K562 (cell line): Measurements from ENCODE around the gene PTHLH. TPM values are rescaled to one million over a fixed set of nuclear protein-coding genes. Genes with fewer than 3 reads are reported as not detected.

Source experiments
- ATAC-seq: fragments of 200-7000 bp; cut with Tn5 transposase; 3 replicates; pipeline ENCODE4 v1.9.1; 2020; ENCODE audit warnings: moderate library complexity
- BruUV-seq: library from RNA; stranded (reverse); fragments of 400-500 nt; replicated peaks from 2 replicates; lab custom pipeline; 2021; lab: Mats Ljungman, UMichigan
- CTCF ChIA-PET: fragments of 300-600 bp; formaldehyde crosslinking; extraction: SDS; loops from one replicate; lab custom pipeline; 2021; ENCODE audit warnings: low intra/inter-chr PET ratio; lab: Yijun Ruan, JAX
- POLR2A ChIA-PET: fragments of 300-600, 350-650 bp; sonication (Branson Sonifier 250); formaldehyde crosslinking; extraction: SDS; loops from one replicate; lab custom pipeline; 2021; ENCODE audit warnings: antibody characterized with exemption, inconsistent platforms; lab: Yijun Ruan, JAX
- DNase-seq, 4 experiments: peaks; one replicate each; pipeline versions ENCODE4 v3.0.0 to v3.0.0-alpha.2; 2011 to 2018; ENCODE audit warnings: low spot score in 3 of 4, mixed read lengths in 3 of 4; ENCODE audit errors: extremely low read depth in 1 of 4
- FAIRE-seq: peaks from 2 replicates; lab custom pipeline; 2011; peaks lifted over from hg19 to GRCh38; lab: Jason Lieb, UNC
- H2AFZ ChIP-seq: 2 replicates; pipeline ENCODE4 v1.6.0; 2011; ENCODE audit warnings: low read depth, low read length, control low read depth, inconsistent platforms
- H3K27ac ChIP-seq: fragments of 200-600 bp; 3 replicates; pipeline ENCODE4 v1.8.0; 2011; ENCODE audit warnings: low read depth, mild to moderate bottlenecking, control low read depth, inconsistent platforms, low read length, moderate library complexity, mixed read lengths; ENCODE audit errors: extremely low read depth
- H3K27me3 ChIP-seq, 2 experiments: fragments of 300-600 bp in 1 of 2; 2 replicates in 1 of 2; 3 replicates in 1 of 2; pipeline versions ENCODE4 v1.6.0 to v1.8.0; 2011; ENCODE audit warnings: inconsistent platforms in 2 of 2, low read length in 2 of 2, mild to moderate bottlenecking in 1 of 2, mixed read lengths in 1 of 2, moderate library complexity in 1 of 2; ENCODE audit not compliant: control insufficient read depth in 2 of 2, insufficient read depth in 2 of 2
- H3K36me3 ChIP-seq: fragments of 300-600 bp; 3 replicates; pipeline ENCODE4 v1.8.0; 2011; ENCODE audit warnings: mild to moderate bottlenecking, low read length, inconsistent platforms; ENCODE audit not compliant: control insufficient read depth, insufficient read depth
- H3K4me1 ChIP-seq, 2 experiments: fragments of 200-600 bp in 1 of 2; replicated peaks in 1 of 2; 2 replicates in 1 of 2; 3 replicates in 1 of 2; pipeline versions ENCODE4 v1.5.1 to v1.8.0; 2011; ENCODE audit warnings: inconsistent platforms in 2 of 2, low read length in 2 of 2, mild to moderate bottlenecking in 1 of 2, mixed read lengths in 1 of 2, moderate library complexity in 1 of 2; ENCODE audit not compliant: control insufficient read depth in 2 of 2, insufficient read depth in 2 of 2
- H3K4me2 ChIP-seq: 2 replicates; pipeline ENCODE4 v1.6.1; 2011; ENCODE audit warnings: low read length, control low read depth, inconsistent platforms, mixed read lengths; ENCODE audit not compliant: insufficient read depth
- H3K4me3 ChIP-seq: fragments of 200-600 bp; sonication (generic), shearing (Covaris generic); 2 replicates; pipeline ENCODE4 v1.5.1; 2016; ENCODE audit warnings: control low read depth, inconsistent platforms
- H3K79me2 ChIP-seq: fragments of 200-600 bp; 3 replicates; pipeline ENCODE4 v1.8.0; 2011; ENCODE audit warnings: low read length, inconsistent platforms; ENCODE audit not compliant: control insufficient read depth, insufficient read depth
- H3K9ac ChIP-seq, 2 experiments: 2 replicates each; pipeline versions ENCODE4 v1.6.0 to v1.6.1; 2011; ENCODE audit warnings: low read depth in 2 of 2, low read length in 2 of 2, control low read depth in 1 of 2, inconsistent platforms in 1 of 2, mild to moderate bottlenecking in 1 of 2, mixed read lengths in 1 of 2; ENCODE audit not compliant: insufficient read depth in 1 of 2
- H3K9me1 ChIP-seq: one replicate; pipeline ENCODE4 v1.6.0; 2011; ENCODE audit warnings: inconsistent platforms, mild to moderate bottlenecking, low read length, moderate library complexity; ENCODE audit not compliant: control insufficient read depth, insufficient read depth
- H3K9me3 ChIP-seq: replicated peaks from 2 replicates; pipeline ENCODE4 v1.5.1; 2011; ENCODE audit warnings: low read depth, low read length, inconsistent platforms; ENCODE audit not compliant: control insufficient read depth, insufficient read depth
- H4K20me1 ChIP-seq: replicated peaks from 2 replicates; pipeline ENCODE4 v1.6.1; 2011; ENCODE audit warnings: low read length, inconsistent platforms, mixed read lengths; ENCODE audit not compliant: control insufficient read depth, insufficient read depth
- ATF7 ChIP-seq: fragments of 450-650 bp; IDR thresholded peaks from 2 replicates; pipeline ENCODE4 v1.7.1; 2014; ENCODE audit warnings: mild to moderate bottlenecking, moderate library complexity
- BACH1 ChIP-seq: fragments of 200-800 bp; sonication (Bioruptor generic); IDR thresholded peaks from 2 replicates; pipeline ENCODE4 v1.6.1; 2016; ENCODE audit warnings: missing genetic modification characterization, missing compliant biosample characterization
- HLTF ChIP-seq: fragments of 450-650 bp; IDR thresholded peaks from 2 replicates; pipeline ENCODE4 v1.6.1; 2016
- IFI16 ChIP-seq: fragments of 250-450 bp; sonication (Bioruptor Pico); IDR thresholded peaks from 2 replicates; pipeline ENCODE4 v2.1.2; 2022; ENCODE audit warnings: mild to moderate bottlenecking, inconsistent platforms
- L3MBTL2 ChIP-seq: fragments of 450-650 bp; IDR thresholded peaks from 2 replicates; pipeline ENCODE4 v1.6.1; 2016; ENCODE audit warnings: mild to moderate bottlenecking, moderate library complexity
- NFIC ChIP-seq: fragments of 450-650 bp; IDR thresholded peaks from 2 replicates; pipeline ENCODE4 v1.6.1; 2017; ENCODE audit warnings: mild to moderate bottlenecking, inconsistent platforms
- RBFOX2 ChIP-seq: fragments of 200-400 bp; formaldehyde crosslinking; IDR thresholded peaks from 2 replicates; pipeline ENCODE4 v1.6.1; 2017; ENCODE audit warnings: low read depth, mild to moderate bottlenecking, low read length, moderate library complexity
- ZFP1 ChIP-seq: fragments of 450-650 bp; formaldehyde crosslinking; IDR thresholded peaks from 2 replicates; pipeline ENCODE4 v1.4.0; 2020; ENCODE audit warnings: mild to moderate bottlenecking, mixed read lengths
- ZNF316 ChIP-seq: fragments of 450-650 bp; IDR thresholded peaks from 2 replicates; pipeline ENCODE4 v1.6.1; 2016
- ZNF76 ChIP-seq: fragments of 250-450 bp; sonication (Bioruptor Pico); IDR thresholded peaks from 2 replicates; pipeline ENCODE4 v1.4.0; 2020; ENCODE audit warnings: mild to moderate bottlenecking, moderate library complexity, borderline replicate concordance
- ZNF778 ChIP-seq: fragments of 450-650 bp; formaldehyde crosslinking; IDR thresholded peaks from 2 replicates; pipeline ENCODE4 v1.4.0; 2020; ENCODE audit warnings: mild to moderate bottlenecking, moderate library complexity
- WGBS: fragments of 100-300 bp; shearing (Covaris generic); methylation state at CpG from one replicate; pipeline ENCODE4 v1.1.6; 2016; ENCODE audit warnings: low coverage, mixed read lengths; ENCODE audit not compliant: insufficient coverage; ENCODE audit errors: missing lambda C conversion rate; 5-methylcytosine and 5-hydroxymethylcytosine counted together
- in situ Hi-C: fragments of 300-500 bp; cut with MboI; formaldehyde crosslinking; loops from 4 replicates; pipeline ENCODE4 v1.15.0; 2018; ENCODE audit warnings: inconsistent platforms, mixed read lengths
- intact Hi-C: fragments of 100-400 bp; cut with micrococcal nuclease; formaldehyde crosslinking; loops from 2 replicates; pipeline ENCODE4 v1.14.2; 2022
- polyA plus RNA-seq, 8 experiments: library from polyadenylated mRNA; depleted of rRNA in 4 of 8; stranded (reverse) in 5 of 8; unstranded in 3 of 8; fragments of >200 nt; fragmentation: Nextera tagmentation in 2 of 8; fragmentation: Illumina TruSeq in 1 of 8; extraction: Ambion mirVana in 2 of 8; extraction: Trizol in 1 of 8; gene quantifications; 2 replicates each; pipeline versions ENCODE4 v1.2.1 to v1.2.3, GENCODE V29; 2011 to 2014; ENCODE audit warnings: inconsistent platforms in 1 of 8, missing spikeins in 1 of 8
- total RNA-seq, 7 experiments: library from RNA; depleted of rRNA in 6 of 7; stranded (reverse); fragments of >200 nt in 6 of 7; fragmentation: Illumina TruSeq in 2 of 7; extraction: Trizol in 2 of 7; gene quantifications; 2 replicates each; pipeline versions ENCODE4 v1.2.1 to v1.2.3, GENCODE V29; 2011 to 2021; ENCODE audit warnings: low replicate concordance in 1 of 7
- TF ChIP-seq, protein P1 (sequence below), 2 experiments: IDR thresholded peaks; 2 replicates each; pipeline ENCODE4 v1.6.1; 2011; ENCODE audit warnings: borderline replicate concordance in 1 of 2, control low read depth in 1 of 2, low read depth in 1 of 2, low read length in 1 of 2, mild to moderate bottlenecking in 1 of 2, mixed read lengths in 1 of 2, moderate library complexity in 1 of 2; ENCODE audit not compliant: insufficient read depth in 1 of 2, insufficient read length in 1 of 2, poor library complexity in 1 of 2, severe bottlenecking in 1 of 2; ENCODE audit errors: extremely low read depth in 1 of 2
- TF ChIP-seq, protein P2 (sequence below), 3 experiments: IDR thresholded peaks in 2 of 3; conservative IDR thresholded peaks in 1 of 3; 2 replicates each; pipeline ENCODE4 v1.5.1; 2011 to 2012; ENCODE audit warnings: low read length in 3 of 3, mild to moderate bottlenecking in 3 of 3, control low read depth in 2 of 3, improper control_type of control experiment in 1 of 3, inconsistent platforms in 1 of 3, low read depth in 1 of 3, mixed read lengths in 1 of 3, moderate library complexity in 1 of 3; ENCODE audit not compliant: insufficient read depth in 2 of 3
- TF ChIP-seq, protein P3 (sequence below): fragments of 200-800 bp; sonication (Bioruptor generic); IDR thresholded peaks from 2 replicates; pipeline ENCODE4 v1.6.1; 2017; ENCODE audit warnings: missing genetic modification characterization, missing compliant biosample characterization
- TF ChIP-seq, protein P4 (sequence below): fragments of 450-650 bp; IDR thresholded peaks from 2 replicates; pipeline ENCODE4 v1.6.1; 2017; ENCODE audit warnings: mild to moderate bottlenecking, moderate library complexity

PTHLH gene
- total and polyA plus RNA-seq, 9 of the 15 experiments (the other 6 are each of a cell fraction or from before 2014, with no cell fraction given), result 0.14 to 2.5 (median 0.74) TPM

DNA sequence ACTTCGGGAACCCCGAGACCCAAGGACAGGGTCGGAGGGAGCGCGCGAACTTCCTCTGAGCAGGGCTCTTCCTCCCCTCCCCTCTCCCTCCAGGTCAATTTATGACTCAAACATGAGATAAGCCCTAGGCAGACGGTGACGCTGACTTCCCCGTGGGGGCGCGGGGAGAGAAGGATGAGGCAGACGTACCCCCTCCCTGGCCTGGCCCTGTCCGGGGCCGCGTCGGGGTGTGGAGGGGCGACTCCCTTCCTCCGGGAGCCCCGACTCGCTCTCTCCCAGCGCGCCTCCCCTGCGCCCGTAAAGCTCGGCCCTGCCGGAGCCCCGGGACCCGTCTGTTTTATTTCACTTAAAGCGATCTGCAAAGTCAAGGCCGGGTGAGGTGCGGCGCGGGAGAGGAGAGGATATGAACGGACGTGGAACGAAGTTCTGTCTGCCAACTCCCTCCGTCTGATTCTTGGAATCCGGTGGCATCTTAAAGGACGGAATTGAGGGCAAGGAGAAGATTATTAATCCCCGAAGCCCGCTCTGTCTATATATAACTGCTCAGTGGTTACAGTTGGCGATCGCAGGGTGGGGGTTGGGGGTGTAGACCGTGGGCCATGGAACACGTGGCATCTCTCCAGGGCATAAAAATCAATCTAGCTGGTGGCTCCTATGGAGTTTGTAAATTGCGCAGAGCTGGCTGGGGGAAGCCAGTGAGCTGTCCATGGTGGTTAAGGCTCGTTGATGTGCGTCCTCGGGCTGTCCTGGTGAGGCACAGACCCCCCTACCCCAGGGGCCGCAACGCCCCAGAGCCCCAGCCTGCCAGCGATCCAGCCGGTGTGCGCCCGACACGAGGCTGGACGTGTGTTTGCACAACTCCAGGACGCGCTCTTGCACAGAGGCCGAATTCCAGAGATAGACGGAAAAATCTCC lies 2.9 kb upstream of the PTHLH start:
- DNase-seq, result peak; percentile 66 to 85 (median 72)
- Histone ChIP-seq H3K36me3 (no peaks in the 10 kb centered on the region), H3K79me2 (no peaks in the 10 kb centered on the region), H3K4me3 (peak overlapping the region; percentile 46), H2AFZ (peak overlapping the region; percentile 88), H3K9ac (peak overlapping the region; percentile 40 to 44; a peak in 3 of 4 replicates), H3K4me2 (peak overlapping the region; percentile 74), H3K9me1 (no peaks in the 10 kb centered on the region), H3K4me1 (peaks cover 2 to 17% of the 10 kb centered on the region in 2 experiments; a peak in 2 of 5 replicates), H3K27me3 (peaks cover 4 to 7% of the 10 kb centered on the region in 2 experiments; a peak in 3 of 5 replicates), H3K27ac (0 out of 3 replicates have a peak overlapping the region, but pooled peaks have one; percentile 25), H4K20me1 (no peaks in the 10 kb centered on the region), H3K9me3 (no peaks in the 10 kb centered on the region)
- peak; percentile 90 for ATAC-seq
- CTCF ChIA-PET, result no interaction called here
- 21% methylated on average over 43 of the region's 61 CpGs for WGBS
- POLR2A ChIA-PET, result interaction anchor here (0.5 to 1.9 kb wide), 4 partner anchors 9 to 792 kb away, joined by 3 to 6 read pairs (median 4); no protein-coding TSS in a partner anchor
- FAIRE-seq, result peak; percentile 85
- intact Hi-C loops, result no loop called here
- in situ Hi-C loops, result loop anchor here (10.0 kb wide), 1 partner anchor 199 kb away; no protein-coding TSS in a partner anchor
- BruUV-seq, result no TSS peak
- no peak for TF ChIP-seq ZNF76 (CRISPR knock-in tag)
- TF ChIP-seq ZNF778 (CRISPR knock-in tag), result no peak
- peak; percentile 52; the same call in 1 of the 2 replicates for TF ChIP-seq ATF7
- TF ChIP-seq BACH1 (tag), result no peak
- TF ChIP-seq ZFP1 (CRISPR knock-in tag), result no peak
- TF ChIP-seq, protein P1, sequence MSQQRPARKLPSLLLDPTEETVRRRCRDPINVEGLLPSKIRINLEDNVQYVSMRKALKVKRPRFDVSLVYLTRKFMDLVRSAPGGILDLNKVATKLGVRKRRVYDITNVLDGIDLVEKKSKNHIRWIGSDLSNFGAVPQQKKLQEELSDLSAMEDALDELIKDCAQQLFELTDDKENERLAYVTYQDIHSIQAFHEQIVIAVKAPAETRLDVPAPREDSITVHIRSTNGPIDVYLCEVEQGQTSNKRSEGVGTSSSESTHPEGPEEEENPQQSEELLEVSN (IDR thresholded peaks at IDR 0.05; ENCODE audit: borderline replicate concordance in 1 of 2, extremely low read depth in 1 of 2, insufficient read depth in 1 of 2, insufficient read length in 1 of 2, low read depth in 1 of 2, low read length in 1 of 2, poor library complexity in 1 of 2, severe bottlenecking in 1 of 2), result peak in 1 of 2 experiments; percentile 41
- TF ChIP-seq, protein P2, sequence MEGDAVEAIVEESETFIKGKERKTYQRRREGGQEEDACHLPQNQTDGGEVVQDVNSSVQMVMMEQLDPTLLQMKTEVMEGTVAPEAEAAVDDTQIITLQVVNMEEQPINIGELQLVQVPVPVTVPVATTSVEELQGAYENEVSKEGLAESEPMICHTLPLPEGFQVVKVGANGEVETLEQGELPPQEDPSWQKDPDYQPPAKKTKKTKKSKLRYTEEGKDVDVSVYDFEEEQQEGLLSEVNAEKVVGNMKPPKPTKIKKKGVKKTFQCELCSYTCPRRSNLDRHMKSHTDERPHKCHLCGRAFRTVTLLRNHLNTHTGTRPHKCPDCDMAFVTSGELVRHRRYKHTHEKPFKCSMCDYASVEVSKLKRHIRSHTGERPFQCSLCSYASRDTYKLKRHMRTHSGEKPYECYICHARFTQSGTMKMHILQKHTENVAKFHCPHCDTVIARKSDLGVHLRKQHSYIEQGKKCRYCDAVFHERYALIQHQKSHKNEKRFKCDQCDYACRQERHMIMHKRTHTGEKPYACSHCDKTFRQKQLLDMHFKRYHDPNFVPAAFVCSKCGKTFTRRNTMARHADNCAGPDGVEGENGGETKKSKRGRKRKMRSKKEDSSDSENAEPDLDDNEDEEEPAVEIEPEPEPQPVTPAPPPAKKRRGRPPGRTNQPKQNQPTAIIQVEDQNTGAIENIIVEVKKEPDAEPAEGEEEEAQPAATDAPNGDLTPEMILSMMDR (IDR thresholded peaks at IDR 0.05 in 2 of 3, conservative IDR thresholded peaks at IDR 0.05 in 1 of 3; ENCODE audit: insufficient read depth in 2 of 3, low read depth in 1 of 3, low read length in 3 of 3), result 0 out of 6 replicates have a peak, but pooled peaks of 1 of the 3 experiments have one; percentile 2
- TF ChIP-seq RBFOX2, result peak; percentile 52
- no peak for TF ChIP-seq IFI16
- TF ChIP-seq, protein P3, sequence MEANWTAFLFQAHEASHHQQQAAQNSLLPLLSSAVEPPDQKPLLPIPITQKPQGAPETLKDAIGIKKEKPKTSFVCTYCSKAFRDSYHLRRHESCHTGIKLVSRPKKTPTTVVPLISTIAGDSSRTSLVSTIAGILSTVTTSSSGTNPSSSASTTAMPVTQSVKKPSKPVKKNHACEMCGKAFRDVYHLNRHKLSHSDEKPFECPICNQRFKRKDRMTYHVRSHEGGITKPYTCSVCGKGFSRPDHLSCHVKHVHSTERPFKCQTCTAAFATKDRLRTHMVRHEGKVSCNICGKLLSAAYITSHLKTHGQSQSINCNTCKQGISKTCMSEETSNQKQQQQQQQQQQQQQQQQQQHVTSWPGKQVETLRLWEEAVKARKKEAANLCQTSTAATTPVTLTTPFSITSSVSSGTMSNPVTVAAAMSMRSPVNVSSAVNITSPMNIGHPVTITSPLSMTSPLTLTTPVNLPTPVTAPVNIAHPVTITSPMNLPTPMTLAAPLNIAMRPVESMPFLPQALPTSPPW (CRISPR knock-in tag), result peak; percentile 87
- TF ChIP-seq NFIC, result peak; percentile 38; the same call in 1 of the 2 replicates
- TF ChIP-seq HLTF, result no peak
- TF ChIP-seq, protein P4, sequence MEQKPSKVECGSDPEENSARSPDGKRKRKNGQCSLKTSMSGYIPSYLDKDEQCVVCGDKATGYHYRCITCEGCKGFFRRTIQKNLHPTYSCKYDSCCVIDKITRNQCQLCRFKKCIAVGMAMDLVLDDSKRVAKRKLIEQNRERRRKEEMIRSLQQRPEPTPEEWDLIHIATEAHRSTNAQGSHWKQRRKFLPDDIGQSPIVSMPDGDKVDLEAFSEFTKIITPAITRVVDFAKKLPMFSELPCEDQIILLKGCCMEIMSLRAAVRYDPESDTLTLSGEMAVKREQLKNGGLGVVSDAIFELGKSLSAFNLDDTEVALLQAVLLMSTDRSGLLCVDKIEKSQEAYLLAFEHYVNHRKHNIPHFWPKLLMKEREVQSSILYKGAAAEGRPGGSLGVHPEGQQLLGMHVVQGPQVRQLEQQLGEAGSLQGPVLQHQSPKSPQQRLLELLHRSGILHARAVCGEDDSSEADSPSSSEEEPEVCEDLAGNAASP, result no peak
- TF ChIP-seq ZNF316, result no peak
- peak; percentile 15; the same call in 1 of the 2 replicates for TF ChIP-seq L3MBTL2
